HG03432 (cell line): ENCODE data around the gene C11orf97.
"Not testable (repeated sequence)": the region's sequence is repeated elsewhere in the genome, so short reads cannot be mapped to it uniquely, and the experiment has no call there.

Experiments used
- ATAC-seq: cut with Tn5 transposase; IDR thresholded peaks from one replicate; pipeline ENCODE4 v1.9.1; 2021; ENCODE audit warnings: mild to moderate bottlenecking, moderate library complexity; ENCODE audit not compliant: unreplicated experiment

Gene C11orf97, protein sequence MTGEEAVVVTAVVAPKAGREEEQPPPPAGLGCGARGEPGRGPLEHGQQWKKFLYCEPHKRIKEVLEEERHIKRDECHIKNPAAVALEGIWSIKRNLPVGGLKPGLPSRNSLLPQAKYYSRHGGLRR

DNA sequence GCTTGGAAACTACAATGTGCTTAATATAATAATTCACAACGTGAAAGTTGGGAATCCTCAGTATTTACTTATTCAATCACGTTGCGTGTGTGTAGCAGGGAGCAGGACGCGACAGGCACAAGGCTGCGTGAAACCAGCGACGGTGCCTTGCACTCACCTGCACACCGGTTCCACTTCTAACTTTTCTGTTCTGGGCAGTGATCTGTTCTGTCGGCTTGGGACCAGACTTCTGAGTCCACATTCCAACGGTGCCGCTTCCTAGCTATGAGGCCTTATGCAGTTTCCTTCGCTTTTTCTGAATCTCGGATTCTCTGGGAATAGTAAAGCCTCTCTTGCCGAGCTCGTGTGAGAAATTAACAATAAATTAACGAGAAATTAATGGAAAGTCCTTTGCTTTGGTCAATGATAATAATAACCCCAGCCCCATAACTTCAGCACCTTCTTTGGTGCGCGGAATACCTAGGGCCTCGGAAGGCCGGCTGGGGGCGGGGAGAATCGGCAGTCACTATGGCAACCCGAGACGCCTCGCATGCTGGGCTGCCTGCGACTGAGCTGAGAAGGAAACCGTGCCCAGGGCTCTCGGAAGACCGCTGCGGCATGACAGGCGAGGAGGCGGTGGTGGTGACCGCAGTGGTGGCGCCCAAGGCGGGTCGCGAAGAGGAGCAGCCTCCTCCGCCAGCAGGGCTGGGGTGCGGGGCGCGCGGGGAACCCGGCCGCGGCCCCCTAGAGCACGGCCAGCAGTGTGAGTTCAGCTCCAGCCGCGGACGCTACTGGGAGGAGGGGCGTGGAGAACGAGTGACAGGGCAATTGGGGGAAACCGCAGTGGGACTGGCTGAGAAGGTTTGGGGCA is at the start of gene C11orf97:
Gene C11orf97 (plus strand): TSS at position 530 of the 850 bp plus-strand sequence. CDS start 68 bp downstream, at position 598.
- ATAC-seq, result peak; percentile 87

DNA sequence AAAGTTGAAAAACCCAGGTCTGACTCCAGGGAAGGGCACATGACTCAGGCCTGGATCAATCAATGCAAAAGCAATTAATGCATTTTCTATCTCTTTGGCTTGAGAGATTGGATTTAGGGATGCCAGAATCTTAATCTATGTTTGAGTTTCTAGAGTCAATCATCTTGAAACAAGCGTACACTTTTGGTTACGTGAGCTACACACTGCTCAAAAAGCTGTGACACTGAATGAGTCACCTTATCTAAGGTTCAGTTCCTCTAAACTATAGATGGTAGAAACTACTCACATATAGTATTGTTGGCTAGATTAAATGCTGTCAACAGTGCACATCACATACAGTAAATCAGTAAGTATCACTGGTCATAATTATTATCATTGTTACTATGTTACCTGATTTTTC is 42.8 kb upstream of the C11orf97 start:
- ATAC-seq, result peak; percentile 83

DNA sequence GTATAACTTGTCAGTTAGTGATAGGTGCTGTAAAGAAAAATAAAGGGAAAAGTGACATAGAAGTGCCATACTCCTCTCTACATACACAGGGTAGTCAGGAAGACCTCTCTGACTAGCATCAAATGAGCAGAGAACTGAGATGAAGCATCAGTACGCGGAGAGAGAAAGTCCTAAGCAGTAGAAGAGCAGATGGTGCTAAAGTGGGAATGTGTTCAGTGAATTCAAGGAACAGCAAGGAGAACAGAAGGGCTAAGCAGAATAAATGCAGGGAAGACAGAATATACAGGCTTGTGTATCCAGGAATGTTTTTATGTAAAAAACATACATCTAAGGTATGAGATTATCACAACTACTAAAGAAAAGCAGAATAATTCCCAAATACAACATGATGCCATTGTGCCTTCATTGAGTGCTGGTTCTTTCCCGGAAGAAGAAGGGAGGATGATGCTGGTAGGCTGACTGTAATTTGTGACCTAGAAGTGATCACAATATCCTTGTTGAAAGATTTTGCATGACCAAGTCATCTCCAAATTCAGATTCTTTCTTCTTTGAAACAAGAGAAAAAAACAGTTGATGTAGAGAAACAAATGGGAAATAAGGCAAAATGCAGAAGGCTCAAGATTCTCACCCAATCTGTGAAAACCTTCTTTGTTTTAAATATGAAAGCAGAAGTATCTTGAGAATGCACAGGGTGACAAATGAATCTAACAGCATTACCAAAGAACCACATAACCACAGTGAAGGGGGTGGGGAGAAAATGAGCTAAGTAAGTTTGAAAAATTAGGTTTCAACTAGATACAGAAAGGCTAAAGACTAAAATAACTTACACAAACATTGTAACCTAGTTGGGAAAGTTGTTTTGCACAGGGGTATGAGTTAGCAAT is 39.1 kb upstream of the C11orf97 start:
- ATAC-seq, result peak; percentile 90

DNA sequence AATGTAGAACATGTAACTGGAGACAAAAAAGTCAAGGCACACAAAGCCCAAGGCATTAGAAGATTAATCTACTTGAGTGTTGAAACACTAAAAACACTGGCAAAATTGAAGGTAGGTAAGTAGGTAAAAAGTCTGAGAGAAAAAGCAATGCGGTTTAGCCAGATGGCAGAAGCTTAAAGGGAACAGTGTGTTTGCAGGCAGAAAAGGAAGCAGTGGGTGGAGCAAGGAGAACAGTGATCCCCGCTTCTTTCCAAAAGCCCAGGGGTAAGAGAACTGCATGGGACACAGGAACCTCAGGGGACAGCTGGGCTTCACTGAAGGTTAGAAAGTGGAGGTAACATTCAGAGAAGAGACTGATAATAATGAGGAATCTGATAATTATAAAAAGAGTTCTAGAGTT is 34.6 kb upstream of the C11orf97 start:
- ATAC-seq, result no peak

DNA sequence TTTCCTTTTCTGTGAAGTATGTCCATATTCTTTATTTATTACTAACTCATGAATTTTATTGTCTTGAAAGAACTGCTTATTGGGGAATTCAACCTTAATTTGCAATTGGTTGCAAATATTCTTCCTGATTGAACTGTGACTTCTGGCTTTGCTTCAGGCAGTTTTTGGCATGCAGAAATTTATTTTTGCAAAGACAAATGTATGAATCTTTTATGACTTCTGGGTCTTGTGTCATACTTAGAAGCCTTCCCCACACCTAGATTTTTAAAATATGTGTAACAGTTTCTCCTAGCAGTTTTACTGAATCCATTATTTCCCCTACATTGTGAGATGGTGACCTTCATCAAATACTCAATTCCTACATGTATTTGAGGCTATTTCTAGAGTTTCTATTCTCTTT is 30.9 kb upstream of the C11orf97 start:
- ATAC-seq, result no peak

DNA sequence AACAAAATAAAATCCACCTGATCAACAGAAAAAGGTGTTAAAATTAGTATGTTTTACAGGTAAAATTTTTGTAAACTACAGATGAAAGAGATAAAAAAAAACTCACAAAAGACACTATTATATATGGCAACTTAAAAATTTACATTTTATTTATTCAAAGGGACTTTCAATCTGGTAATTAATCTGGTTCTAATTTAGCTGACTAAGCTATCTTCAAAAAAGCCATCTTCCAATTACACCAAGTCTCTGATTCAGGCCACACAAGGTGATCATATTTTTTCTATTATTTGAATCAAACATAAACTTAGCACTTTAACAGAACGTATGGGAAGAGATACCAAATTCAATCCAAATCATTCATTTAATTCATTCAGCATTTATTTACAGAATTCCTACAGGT is 26.2 kb upstream of the C11orf97 start:
- no peak for ATAC-seq

DNA sequence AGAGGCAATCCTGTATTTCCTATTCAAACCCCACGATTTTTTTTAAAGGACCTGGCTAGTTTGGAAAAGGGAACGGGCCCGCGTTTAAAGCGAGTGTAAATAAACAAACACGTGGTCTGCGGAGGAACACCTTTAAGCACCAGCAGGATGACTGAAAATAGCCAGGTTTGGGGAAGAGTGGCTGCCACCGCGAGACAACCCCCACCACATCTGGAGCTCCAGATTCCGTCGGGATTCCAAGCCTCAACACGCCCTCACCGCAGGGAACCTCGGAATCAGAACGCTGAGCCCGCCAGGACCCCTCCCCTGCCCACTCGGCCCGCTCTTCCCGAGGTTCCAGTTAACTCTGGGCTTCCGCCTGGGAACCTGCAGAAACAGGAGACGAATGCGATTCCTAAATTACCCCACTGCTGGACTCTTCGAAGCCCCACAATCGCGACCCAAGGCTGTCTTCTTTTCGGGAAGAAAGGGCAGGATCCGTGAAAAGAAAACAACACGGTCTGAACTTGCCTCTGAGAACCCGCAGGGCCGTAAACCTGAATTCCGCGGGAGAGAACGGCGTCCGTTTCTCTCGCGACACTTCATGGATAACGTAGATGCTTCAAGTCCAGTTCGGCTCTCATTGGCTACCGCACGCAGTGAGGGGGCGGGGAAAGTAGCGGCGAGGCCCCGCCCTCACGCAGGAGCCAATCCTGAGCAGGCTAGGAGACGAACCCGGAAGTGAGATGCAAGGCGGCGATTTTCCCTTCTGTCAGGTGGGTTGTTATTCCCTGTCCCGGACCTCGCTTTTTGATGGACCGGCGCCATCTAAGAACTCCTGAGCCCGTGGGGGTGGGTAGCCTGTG is 18.8 kb upstream of the C11orf97 start, which contains the start of the genes ANKRD49 and MRE11:
Gene ANKRD49 (plus strand): TSS at position 704 of the 845 bp plus-strand sequence. CDS start 2,710 bp downstream, outside the sequence.
Gene MRE11 (minus strand): TSS at position 564 of the 845 bp plus-strand sequence. CDS start 1,043 bp downstream, outside the sequence.
- ATAC-seq, result peak; percentile 100

DNA sequence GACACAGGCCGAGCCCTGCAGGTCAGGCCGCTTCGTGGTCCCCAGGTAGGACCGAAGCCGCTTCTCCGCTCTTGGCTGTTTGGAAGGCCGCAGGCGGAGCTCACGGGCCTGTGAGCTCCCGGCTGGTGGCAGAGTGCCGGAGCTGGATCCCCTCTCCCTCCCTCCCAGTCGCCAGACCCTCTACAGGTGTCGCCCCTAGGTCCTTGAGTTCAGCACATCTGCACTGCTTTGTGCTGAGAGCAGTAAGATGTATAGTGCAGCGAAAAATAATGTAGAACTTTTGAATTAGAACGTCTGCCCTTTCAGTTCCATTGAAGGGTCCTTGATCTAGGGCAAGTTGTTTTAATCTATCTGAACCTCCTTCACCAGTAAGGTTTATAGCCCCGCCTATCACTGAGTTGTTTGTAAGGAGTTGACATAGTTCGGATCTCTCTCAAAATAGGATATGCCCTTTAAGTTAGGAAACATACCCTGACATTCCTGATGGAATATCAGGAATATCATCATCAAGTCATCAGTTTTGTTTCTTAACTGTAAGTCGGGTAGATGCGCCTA is 18.1 kb upstream of the C11orf97 start:
- peak; percentile 70 for ATAC-seq

DNA sequence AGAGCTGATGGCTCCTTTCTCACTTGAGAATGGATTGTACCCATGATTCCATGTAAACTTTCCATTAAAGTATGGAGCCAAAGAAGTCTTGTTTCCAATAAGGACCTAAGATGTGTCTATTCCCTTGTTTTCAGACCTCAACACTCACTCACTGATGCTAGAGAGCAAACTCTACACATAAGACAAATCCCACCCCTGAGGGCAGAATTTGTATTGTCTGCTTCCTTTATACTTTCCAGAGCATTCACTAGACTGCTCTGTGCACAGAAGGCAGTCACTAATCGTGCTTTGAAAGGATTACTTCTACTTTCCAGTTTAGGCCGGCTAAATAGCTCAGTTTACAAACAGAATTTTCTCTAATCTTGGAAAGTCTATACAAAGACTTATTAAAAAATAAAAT is 12.1 kb upstream of the C11orf97 start:
- no peak for ATAC-seq

DNA sequence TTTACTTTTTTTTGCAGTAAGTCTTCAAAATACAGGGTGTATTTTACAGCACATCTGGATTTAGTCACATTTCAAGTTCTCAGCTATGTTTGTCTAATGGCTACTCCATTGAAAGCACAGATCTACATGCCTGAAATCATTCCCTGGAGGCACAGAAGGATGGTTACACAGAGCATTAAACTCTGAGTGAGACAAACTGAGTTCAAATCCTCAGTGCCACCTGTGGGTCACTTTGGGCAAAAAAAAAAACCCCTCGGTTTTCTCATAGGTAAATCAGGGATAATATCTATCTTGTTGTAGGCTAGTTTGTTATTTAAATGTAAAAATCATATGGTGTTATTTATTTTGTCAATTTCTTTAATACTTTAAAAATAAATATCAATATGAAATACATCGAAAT is 10.7 kb upstream of the C11orf97 start:
- no peak for ATAC-seq

DNA sequence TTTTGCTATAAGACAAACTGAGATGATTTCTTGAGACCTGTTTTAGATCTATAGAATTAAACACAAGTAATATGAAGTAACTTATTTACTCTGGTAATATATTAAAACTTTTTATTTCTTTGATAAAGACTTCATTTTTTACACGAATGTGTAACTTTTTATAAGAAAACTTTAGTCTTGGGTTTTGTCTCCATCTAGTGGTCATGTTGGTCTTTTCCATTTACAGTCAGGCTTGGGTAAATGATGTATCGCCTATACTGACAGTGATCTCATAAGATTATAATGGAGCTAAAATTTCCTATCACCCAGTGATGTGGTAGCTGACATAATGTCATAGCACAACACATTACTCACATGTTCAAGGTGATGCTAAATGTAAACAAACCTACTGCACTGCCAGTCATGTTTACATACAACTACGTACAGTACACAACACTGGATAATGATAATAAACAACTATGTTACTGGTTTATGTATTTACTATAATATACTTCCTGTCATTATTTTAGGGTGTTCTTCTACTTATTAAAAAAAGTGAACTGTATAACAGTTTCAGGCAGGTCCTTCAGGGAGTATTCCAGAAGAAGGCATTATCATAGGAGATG is 7.5 kb upstream of the C11orf97 start:
- peak; percentile 46 for ATAC-seq

DNA sequence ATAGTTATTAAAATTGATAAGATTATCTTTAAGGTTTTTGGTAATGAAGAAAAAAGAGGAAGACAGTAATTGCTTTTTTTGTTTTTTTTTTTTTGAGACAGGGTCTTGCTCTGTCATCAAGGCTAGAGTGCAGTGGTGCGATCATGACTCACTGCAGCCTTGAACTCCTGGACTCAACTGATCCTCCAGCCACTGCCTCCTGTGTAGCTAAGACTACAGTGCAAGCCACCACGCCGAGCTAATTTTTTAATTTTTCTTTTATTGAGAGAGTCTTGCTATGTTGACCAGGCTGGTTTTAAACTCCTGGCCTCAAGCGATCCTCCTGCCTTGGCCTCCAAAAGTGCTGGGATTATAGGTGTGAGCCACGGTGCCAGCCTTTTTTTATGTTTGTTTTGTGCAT is 5.7 kb upstream of the C11orf97 start:
- not testable (repeated sequence) for ATAC-seq

DNA sequence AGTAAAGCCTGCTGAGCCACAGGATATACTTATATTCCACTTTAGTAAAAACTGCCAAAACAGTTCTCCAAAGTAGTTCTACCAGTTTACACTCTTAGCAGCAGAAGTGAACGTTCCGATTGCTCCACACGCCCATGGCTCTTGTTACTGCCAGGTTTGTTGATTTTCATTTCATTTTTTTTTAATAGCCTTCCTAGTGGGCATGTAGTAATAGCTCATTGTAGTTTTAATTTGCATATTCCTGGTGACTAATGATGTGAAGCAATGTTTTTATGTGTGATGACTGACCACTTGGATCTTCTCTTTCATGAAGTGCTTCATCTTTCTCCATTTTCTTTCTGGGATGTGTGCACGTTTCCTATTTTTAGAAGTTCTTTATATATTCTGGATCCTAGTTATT is 4.8 kb upstream of the C11orf97 start:
- no peak for ATAC-seq

DNA sequence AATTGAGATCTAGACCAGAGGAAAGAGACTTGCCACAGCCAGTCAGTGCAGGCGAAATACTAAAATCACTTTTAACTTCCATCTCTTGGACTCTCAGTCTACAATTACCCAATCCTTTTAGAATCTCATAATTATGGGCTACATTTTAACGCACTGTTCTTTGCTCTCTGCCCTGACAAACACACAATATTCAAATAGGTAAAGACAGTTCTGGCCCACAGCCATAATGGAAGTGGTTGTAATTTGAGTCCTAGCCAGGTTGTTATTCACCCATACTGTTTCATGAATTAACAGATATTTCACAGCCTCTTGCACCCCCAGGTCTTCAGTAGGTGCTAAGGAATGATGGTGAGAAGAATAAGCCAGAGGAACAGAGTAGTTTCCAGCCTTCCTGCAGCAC is 830 bp downstream of the C11orf97 start:
- ATAC-seq, result peak; percentile 30

DNA sequence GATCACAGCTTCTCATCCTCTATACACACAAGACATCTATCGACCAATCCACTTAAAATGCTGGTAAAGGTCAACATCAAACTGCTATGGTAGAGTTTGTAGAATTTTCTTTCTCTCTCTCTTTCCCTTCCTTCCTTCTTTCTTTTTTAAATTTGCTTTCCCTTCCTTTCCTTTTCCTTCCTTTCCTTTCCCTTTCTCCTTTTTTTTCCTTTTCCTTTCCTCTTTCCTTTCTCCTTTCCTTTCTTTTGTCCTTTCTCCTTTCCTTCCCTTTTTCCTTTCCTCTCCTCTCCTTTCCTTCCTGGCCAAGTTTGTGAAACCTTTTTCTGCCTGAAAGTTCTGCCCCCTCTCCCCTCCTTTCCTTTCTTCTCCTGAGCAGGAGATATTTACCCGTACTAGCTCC is 3.1 kb downstream of the C11orf97 start:
- ATAC-seq, result no peak

DNA sequence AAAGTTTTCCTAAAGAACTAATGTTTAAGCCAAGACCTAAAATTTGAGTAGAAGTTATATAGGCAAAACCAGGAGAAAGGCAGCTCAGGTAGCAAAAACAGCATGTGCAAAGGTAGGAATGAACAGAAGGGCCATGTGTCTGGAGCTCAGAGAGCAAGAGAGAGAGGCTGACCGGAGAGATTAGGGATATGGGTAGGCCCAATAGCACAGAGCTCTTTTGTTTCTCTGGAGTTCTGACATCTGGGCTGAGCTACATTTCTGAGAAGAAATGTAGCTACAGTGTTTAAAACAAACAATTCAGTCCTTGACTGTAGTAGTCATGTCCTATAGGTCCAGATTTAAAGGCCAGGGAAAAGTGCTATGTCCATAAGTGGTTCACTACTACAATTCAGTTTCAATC is 4.5 kb downstream of the C11orf97 start:
- ATAC-seq, result no peak

DNA sequence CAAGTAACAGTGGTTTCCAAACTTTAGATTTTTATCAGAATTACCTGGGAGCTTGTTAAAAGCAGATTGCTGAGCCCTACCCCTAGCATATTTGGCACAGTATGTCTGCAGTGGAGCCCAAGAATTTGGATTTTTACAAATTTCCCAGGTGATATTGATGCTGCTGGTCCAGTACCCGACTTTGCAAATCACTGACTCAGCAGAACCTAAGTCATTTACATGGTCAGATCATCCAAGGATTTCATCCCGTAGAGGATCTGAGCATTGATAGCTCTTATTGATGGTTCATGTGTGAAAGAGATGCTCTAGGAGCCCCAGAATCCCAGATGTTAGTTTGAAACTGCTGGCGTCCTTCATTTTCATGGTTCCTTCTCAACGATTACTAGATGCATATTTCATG is 6.0 kb downstream of the C11orf97 start:
- ATAC-seq, result no peak

DNA sequence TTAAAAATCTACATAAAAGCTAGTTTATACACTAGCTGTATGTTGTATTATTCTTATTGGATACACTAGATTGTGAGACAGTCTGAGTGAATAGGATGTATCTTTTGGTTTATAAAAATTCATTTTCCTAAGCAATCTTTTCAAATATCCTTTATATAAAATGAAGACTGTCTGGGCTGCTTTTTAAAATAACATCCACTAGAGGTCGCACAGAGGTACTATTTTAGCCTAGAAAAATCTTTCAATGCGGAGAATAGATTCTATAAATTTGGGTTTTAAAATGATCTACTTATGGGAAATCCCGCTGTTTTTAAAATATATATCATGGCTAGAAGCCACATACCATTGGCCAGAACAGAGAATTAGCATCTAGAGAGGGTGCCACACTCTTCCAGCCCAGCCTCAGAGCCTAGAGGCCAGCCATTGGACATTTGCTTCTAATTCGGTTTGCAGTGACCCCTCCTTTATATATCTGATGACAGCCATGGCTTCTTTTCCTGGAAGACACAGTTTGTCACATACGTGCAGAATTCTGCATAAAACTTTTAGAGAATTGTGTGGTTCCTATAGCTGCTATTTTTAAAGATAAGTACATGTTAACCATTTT is 7.3 kb downstream of the C11orf97 start:
- no peak for ATAC-seq

DNA sequence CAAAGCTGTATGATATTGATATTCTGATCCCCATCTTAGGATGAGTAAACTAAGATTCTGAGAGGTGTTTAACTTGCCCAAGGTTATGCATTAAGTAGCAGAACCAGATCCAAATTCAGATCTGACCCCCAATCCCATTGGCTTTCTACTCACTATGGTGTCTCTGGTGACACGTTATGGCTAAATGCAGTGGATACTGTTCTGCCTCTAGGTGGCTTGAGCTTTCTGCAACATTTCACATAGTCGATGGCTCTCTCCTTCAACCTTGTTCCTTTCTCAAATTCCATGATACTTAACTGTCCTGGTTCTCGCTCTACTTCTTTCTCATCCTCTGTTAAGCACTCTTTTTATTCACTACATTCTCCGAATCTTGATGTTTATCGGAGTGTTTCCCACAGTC is 9.4 kb downstream of the C11orf97 start:
- ATAC-seq, result peak; percentile 65
